ENCODE measurements around the gene CLDN6. TPM values are rescaled to one million over a fixed set of nuclear protein-coding genes. Genes with fewer than 3 reads are reported as not detected.

CLDN6 gene
- total RNA-seq, 1 donor from 2014 or later = 0.32 TPM

GRCh38 chr16:2991566-2992261 lies 26.3 kb downstream of the CLDN6 start:
- TF ChIP-seq CTCF (IDR thresholded peaks at IDR 0.05) = no peak
- Mint-ChIP-seq H3K4me3 (ENCODE audit: unreplicated experiment) (no peak overlapping the region), H3K36me3 (ENCODE audit: unreplicated experiment) (no peaks in the 10 kb centered on the region), H3K27me3 (ENCODE audit: unreplicated experiment) (no peaks in the 10 kb centered on the region), H3K9me3 (ENCODE audit: unreplicated experiment) (no peaks in the 10 kb centered on the region), H3K27ac (ENCODE audit: unreplicated experiment) (no peak overlapping the region), H3K4me1 (ENCODE audit: unreplicated experiment) (peaks cover 10% of the 10 kb centered on the region)
- no peak for DNase-seq (ENCODE audit: extremely low spot score, unreplicated experiment)

- H3K4me3 Mint-ChIP-seq (ENCODE audit: unreplicated experiment) = no peak overlapping the region
- H3K9me3 Mint-ChIP-seq (ENCODE audit: unreplicated experiment) = no peaks in the 10 kb centered on the region
- no peaks in the 10 kb centered on the region for H3K27me3 Mint-ChIP-seq (ENCODE audit: unreplicated experiment)
- no peak for TF ChIP-seq CTCF (IDR thresholded peaks at IDR 0.05)
- H3K36me3 Mint-ChIP-seq (ENCODE audit: unreplicated experiment) = no peaks in the 10 kb centered on the region
- peaks cover 15% of the 10 kb centered on the region for H3K4me1 Mint-ChIP-seq (ENCODE audit: unreplicated experiment)
- no peak for DNase-seq (ENCODE audit: extremely low spot score, unreplicated experiment)
- no peak overlapping the region for H3K27ac Mint-ChIP-seq (ENCODE audit: unreplicated experiment)
These were observed 27.1 kb downstream of the CLDN6 start for GRCh38 chr16:2990891-2991290.

GRCh38 chr16:2988590-2989099 lies 29.3 kb downstream of the CLDN6 start:
- no peak for TF ChIP-seq CTCF (IDR thresholded peaks at IDR 0.05)
- no peak overlapping the region for H3K4me3 Mint-ChIP-seq (ENCODE audit: unreplicated experiment)
- H3K27me3 Mint-ChIP-seq (ENCODE audit: unreplicated experiment) = no peaks in the 10 kb centered on the region
- H3K36me3 Mint-ChIP-seq (ENCODE audit: unreplicated experiment) = no peaks in the 10 kb centered on the region
- peaks cover 18% of the 10 kb centered on the region for H3K4me1 Mint-ChIP-seq (ENCODE audit: unreplicated experiment)
- DNase-seq (ENCODE audit: extremely low spot score, unreplicated experiment) = no peak
- no peaks in the 10 kb centered on the region for H3K9me3 Mint-ChIP-seq (ENCODE audit: unreplicated experiment)
- no peak overlapping the region for H3K27ac Mint-ChIP-seq (ENCODE audit: unreplicated experiment)

- Mint-ChIP-seq H3K4me3 (ENCODE audit: unreplicated experiment) (no peak overlapping the region), H3K27me3 (ENCODE audit: unreplicated experiment) (no peaks in the 10 kb centered on the region), H3K9me3 (ENCODE audit: unreplicated experiment) (no peaks in the 10 kb centered on the region), H3K36me3 (ENCODE audit: unreplicated experiment) (no peaks in the 10 kb centered on the region), H3K27ac (ENCODE audit: unreplicated experiment) (no peak overlapping the region), H3K4me1 (ENCODE audit: unreplicated experiment) (peaks cover 18% of the 10 kb centered on the region)
- no peak for DNase-seq (ENCODE audit: extremely low spot score, unreplicated experiment)
- no peak for TF ChIP-seq CTCF (IDR thresholded peaks at IDR 0.05)
These were observed 30.1 kb downstream of the CLDN6 start for GRCh38 chr16:2987833-2988232.

GRCh38 chr16:2987286-2987685 lies 30.7 kb downstream of the CLDN6 start:
- Mint-ChIP-seq H3K27me3 (ENCODE audit: unreplicated experiment) (no peaks in the 10 kb centered on the region), H3K27ac (ENCODE audit: unreplicated experiment) (no peak overlapping the region), H3K9me3 (ENCODE audit: unreplicated experiment) (no peaks in the 10 kb centered on the region), H3K4me1 (ENCODE audit: unreplicated experiment) (peaks cover 18% of the 10 kb centered on the region), H3K4me3 (ENCODE audit: unreplicated experiment) (no peak overlapping the region), H3K36me3 (ENCODE audit: unreplicated experiment) (no peaks in the 10 kb centered on the region)
- TF ChIP-seq CTCF (IDR thresholded peaks at IDR 0.05) = no peak
- no peak for DNase-seq (ENCODE audit: extremely low spot score, unreplicated experiment)

Measured in osteocyte (in vitro differentiated cells).